Urinary bladder (tissue), 4 donors: ENCODE measurements around the gene DSE. TPM values are rescaled to one million over a fixed set of nuclear protein-coding genes. Genes with fewer than 3 reads are reported as not detected.

Source experiments
- DNase-seq: peaks from one replicate; pipeline ENCODE4 v3.0.0-alpha.2; 2015; ENCODE audit errors: extremely low spot score
- H3K27ac ChIP-seq: one replicate; pipeline ENCODE4 v1.5.1; 2013; ENCODE audit warnings: low read depth, mild to moderate bottlenecking, moderate library complexity
- H3K36me3 ChIP-seq: one replicate; pipeline ENCODE4 v1.6.1; 2013; ENCODE audit warnings: mild to moderate bottlenecking, moderate library complexity; ENCODE audit not compliant: insufficient read depth
- H3K4me1 ChIP-seq: one replicate; pipeline ENCODE4 v1.6.1; 2013; ENCODE audit warnings: mild to moderate bottlenecking, moderate library complexity; ENCODE audit not compliant: insufficient read depth
- H3K4me3 ChIP-seq: one replicate; pipeline ENCODE4 v1.5.1; 2013; ENCODE audit warnings: low read depth, low read length
- WGBS: extraction: QIAGEN DNeasy Blood & Tissue Kit; methylation state at CpG from one replicate; pipeline ENCODE4 v1.1.7; 2013; 5-methylcytosine and 5-hydroxymethylcytosine counted together
- polyA plus RNA-seq: library from polyadenylated mRNA; stranded (reverse); fragments of 200-250 nt; gene quantifications from one replicate; pipeline ENCODE4 v1.2.3, GENCODE V29; 2013
- total RNA-seq: library from RNA; depleted of rRNA; stranded (reverse); fragments of >200 nt; gene quantifications from one replicate; pipeline ENCODE4 v1.2.3, GENCODE V29; 2014
- donor health status: healthy with polysubstance abuse.
- donor health status: healthy.

Gene DSE
- total and polyA plus RNA-seq, 2 donors, result 18.4 to 76.5 TPM

- Histone ChIP-seq H3K4me1 (no peaks in the 10 kb centered on the region), H3K4me3 (peak overlapping the region; percentile 74), H3K27ac (peak overlapping the region; percentile 94), H3K36me3 (no peaks in the 10 kb centered on the region)
- 5% methylated on average over 29 of the region's 29 CpGs for WGBS
- peak; percentile 36 for DNase-seq
These were observed 585 bp upstream of the DSE start for GRCh38 chr6:116369964-116370759.

DNA sequence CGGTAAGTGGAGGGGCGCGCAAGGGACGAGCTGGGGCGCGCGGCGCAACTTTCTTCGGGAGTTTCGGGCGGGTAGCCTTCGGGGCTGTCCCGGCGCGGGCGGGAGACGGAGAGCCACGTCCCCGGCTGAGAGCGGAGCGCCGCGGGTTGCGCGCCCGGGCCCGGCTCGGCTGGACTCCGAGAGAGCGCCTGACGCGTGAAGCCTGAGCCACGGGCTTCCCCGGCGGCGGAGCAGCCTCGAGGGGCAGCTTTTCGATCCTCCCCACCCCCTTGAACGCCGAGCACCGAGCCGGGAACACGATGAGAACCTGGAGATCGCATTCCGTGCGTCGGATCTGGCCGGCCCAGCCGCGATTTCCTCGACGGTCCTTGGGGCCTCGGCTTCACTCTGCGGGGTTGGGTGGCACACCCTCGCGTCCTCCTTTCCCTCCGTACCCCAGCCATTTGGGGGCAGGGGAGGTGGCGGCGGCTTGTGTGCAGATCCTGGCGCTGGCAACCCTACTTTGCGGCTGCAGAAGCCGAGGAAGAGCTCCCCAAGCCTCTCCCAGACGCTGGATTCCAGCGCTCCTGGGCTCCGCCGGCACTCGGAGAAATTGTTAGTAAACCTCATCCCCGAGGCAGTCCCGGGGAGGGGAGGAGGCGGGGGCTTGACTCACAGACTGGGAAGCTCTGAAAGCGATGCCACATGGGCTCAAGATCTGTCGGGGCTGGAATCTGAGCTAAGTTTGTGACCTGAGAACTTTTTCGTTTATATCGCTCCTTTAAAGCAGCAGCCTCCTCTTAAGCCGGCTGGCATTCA lies 572 bp downstream of the DSE start:
- H3K4me3 ChIP-seq, result peak overlapping the region; percentile 74
- under 1% methylated on average over 75 of the region's 75 CpGs for WGBS
- H3K36me3 ChIP-seq, result no peaks in the 10 kb centered on the region
- no peaks in the 10 kb centered on the region for H3K4me1 ChIP-seq
- H3K27ac ChIP-seq, result peak overlapping the region; percentile 94
- peak; percentile 66 for DNase-seq

DNA sequence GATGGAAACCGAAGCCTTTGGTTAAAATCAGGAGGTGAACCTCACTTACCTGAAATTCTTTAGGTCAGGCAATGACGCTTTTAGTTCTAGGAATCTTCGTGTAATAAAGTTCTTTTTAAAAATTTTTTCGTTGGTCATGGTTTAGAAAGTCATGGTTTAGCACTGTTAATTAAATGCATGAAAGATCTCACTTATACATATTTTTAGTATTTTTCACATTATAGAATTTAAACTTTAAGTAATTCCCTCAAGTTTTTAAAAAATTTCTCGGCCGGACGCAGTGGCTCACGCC lies 1.1 kb downstream of the DSE start:
- no peak overlapping the region for H3K27ac ChIP-seq
- H3K36me3 ChIP-seq, result no peaks in the 10 kb centered on the region
- 33% methylated on average over 8 of the region's 8 CpGs for WGBS
- no peak for DNase-seq
- no peaks in the 10 kb centered on the region for H3K4me1 ChIP-seq
- peak overlapping the region; percentile 74 for H3K4me3 ChIP-seq

- Histone ChIP-seq H3K36me3 (no peaks in the 10 kb centered on the region), H3K4me3 (no peak overlapping the region), H3K27ac (no peak overlapping the region), H3K4me1 (no peaks in the 10 kb centered on the region)
- WGBS, result 89% methylated on average over 6 of the region's 6 CpGs
- DNase-seq, result no peak
These were observed 2.6 kb downstream of the DSE start for GRCh38 chr6:116373300-116373699.

DNA sequence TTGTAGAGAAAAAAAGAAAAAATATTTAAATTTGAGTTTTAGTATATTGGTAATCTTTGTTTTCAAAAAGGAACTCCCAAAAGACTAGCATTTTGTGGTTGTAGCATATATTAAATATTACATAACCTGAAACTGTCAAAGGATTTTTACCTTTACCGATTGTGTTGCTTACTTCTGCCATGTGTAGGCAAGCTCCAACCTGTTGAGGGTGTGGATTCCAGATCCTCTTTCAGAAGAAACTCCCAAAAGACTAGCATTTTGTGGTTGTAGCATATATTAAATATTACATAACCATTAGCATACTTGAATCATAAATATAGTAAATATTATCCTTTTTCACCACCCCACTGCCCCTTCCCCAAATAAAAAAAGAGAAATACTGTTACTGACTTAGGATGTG lies 3.2 kb downstream of the DSE start:
- H3K4me1 ChIP-seq, result no peaks in the 10 kb centered on the region
- no peak overlapping the region for H3K4me3 ChIP-seq
- no peaks in the 10 kb centered on the region for H3K36me3 ChIP-seq
- 89% methylated on average over 1 of the region's 1 CpG for WGBS
- H3K27ac ChIP-seq, result no peak overlapping the region
- DNase-seq, result no peak

DNA sequence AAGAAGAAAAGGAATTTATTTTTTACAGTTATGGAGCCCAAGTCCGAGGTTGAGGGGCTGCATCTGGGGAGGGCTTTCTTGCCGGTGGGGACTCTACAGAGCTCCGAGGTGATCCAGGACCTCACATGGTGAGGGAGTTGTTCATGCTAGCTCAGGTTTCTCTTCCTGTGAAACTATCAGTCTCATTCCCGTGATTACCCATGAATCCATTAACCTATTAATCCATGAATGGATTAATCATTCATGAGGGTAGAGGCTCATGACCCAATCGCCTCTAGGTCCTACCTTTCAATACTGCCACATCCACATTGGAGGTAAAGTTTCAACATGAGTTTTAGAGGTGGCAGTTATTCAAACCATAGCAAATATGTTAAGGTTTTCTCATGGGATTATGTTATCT lies 3.8 kb downstream of the DSE start:
- no peaks in the 10 kb centered on the region for H3K4me1 ChIP-seq
- no peak overlapping the region for H3K4me3 ChIP-seq
- H3K36me3 ChIP-seq, result no peaks in the 10 kb centered on the region
- DNase-seq, result no peak
- H3K27ac ChIP-seq, result peak overlapping the region; percentile 10
- 83% methylated on average over 5 of the region's 5 CpGs for WGBS

GRCh38 chr6:116375262-116375661 lies 4.5 kb downstream of the DSE start:
- no peak overlapping the region for H3K27ac ChIP-seq
- no peaks in the 10 kb centered on the region for H3K4me1 ChIP-seq
- WGBS, result 98% methylated on average over 2 of the region's 2 CpGs
- no peak for DNase-seq
- H3K4me3 ChIP-seq, result no peak overlapping the region
- no peaks in the 10 kb centered on the region for H3K36me3 ChIP-seq

- WGBS, result 76% methylated on average over 4 of the region's 4 CpGs
- DNase-seq, result no peak
- no peak overlapping the region for H3K4me3 ChIP-seq
These were observed 5.4 kb downstream of the DSE start for GRCh38 chr6:116376149-116376548.

GRCh38 chr6:116379764-116380163 lies 9.0 kb downstream of the DSE start:
- Histone ChIP-seq H3K36me3 (no peaks in the 10 kb centered on the region), H3K4me3 (no peak overlapping the region), H3K27ac (no peak overlapping the region), H3K4me1 (no peaks in the 10 kb centered on the region)
- DNase-seq, result no peak

More at GRCh38 chr6:116376149-116376548, 5.4 kb downstream of the DSE start:
- Histone ChIP-seq H3K4me1 (no peaks in the 10 kb centered on the region), H3K36me3 (no peaks in the 10 kb centered on the region), H3K27ac (no peak overlapping the region)

- WGBS, result 70% methylated on average over 1 of the region's 1 CpG
These were observed 9.6 kb downstream of the DSE start for GRCh38 chr6:116380346-116380745.

GRCh38 chr6:116381000-116381399 lies 10.3 kb downstream of the DSE start:
- no peak for DNase-seq
- Histone ChIP-seq H3K4me3 (no peak overlapping the region), H3K36me3 (no peaks in the 10 kb centered on the region), H3K27ac (no peak overlapping the region), H3K4me1 (no peaks in the 10 kb centered on the region)
- WGBS, result 64% methylated on average over 3 of the region's 3 CpGs

More at GRCh38 chr6:116380346-116380745, 9.6 kb downstream of the DSE start:
- no peaks in the 10 kb centered on the region for H3K36me3 ChIP-seq
- no peak overlapping the region for H3K27ac ChIP-seq
- H3K4me3 ChIP-seq, result no peak overlapping the region
- no peak for DNase-seq
- no peaks in the 10 kb centered on the region for H3K4me1 ChIP-seq

GRCh38 chr6:116382587-116382986 lies 11.8 kb downstream of the DSE start:
- Histone ChIP-seq H3K4me1 (peaks cover 3% of the 10 kb centered on the region), H3K36me3 (no peaks in the 10 kb centered on the region), H3K27ac (no peak overlapping the region), H3K4me3 (no peak overlapping the region)
- no peak for DNase-seq
- WGBS, result 97% methylated on average over 1 of the region's 1 CpG

- Histone ChIP-seq H3K4me1 (peaks cover 3% of the 10 kb centered on the region), H3K4me3 (no peak overlapping the region), H3K36me3 (no peaks in the 10 kb centered on the region), H3K27ac (no peak overlapping the region)
- no peak for DNase-seq
- 94% methylated on average over 3 of the region's 3 CpGs for WGBS
These were observed 14.1 kb downstream of the DSE start for GRCh38 chr6:116384727-116385458.

- WGBS, result 80% methylated on average over 1 of the region's 1 CpG
- H3K4me1 ChIP-seq, result peaks cover 3% of the 10 kb centered on the region
- no peaks in the 10 kb centered on the region for H3K36me3 ChIP-seq
- no peak overlapping the region for H3K4me3 ChIP-seq
- no peak for DNase-seq
- no peak overlapping the region for H3K27ac ChIP-seq
These were observed 14.7 kb downstream of the DSE start for GRCh38 chr6:116385459-116385802.
